SK-N-SH (cell line): ENCODE measurements around the gene TAS2R31. TPM values are rescaled to one million over a fixed set of nuclear protein-coding genes. Genes with fewer than 3 reads are reported as not detected.

Source experiments
- CTCF ChIA-PET: fragments of 300-600, 350-600 bp; formaldehyde crosslinking; extraction: SDS; loops from one replicate; lab custom pipeline; 2021; lab: Yijun Ruan, JAX
- POLR2A ChIA-PET: fragments of 350-600 bp; sonication (Branson Sonifier 250); formaldehyde crosslinking; extraction: SDS; loops from one replicate; lab custom pipeline; 2020; ENCODE audit warnings: antibody characterized with exemption, inconsistent platforms; lab: Yijun Ruan, JAX
- DNase-seq: peaks from one replicate; pipeline ENCODE4 v3.0.0; 2012
- H2AFZ ChIP-seq: fragments of 200-600 bp; sonication (generic); 2 replicates; pipeline ENCODE4 v1.8.1; 2016; ENCODE audit warnings: antibody characterized with exemption, mild to moderate bottlenecking, low read depth
- H3F3A ChIP-seq: fragments of 200-600 bp; sonication (generic); replicated peaks from 2 replicates; pipeline ENCODE3; 2016; ENCODE audit warnings: antibody characterized with exemption, mild to moderate bottlenecking; ENCODE audit not compliant: insufficient read depth
- H3K27ac ChIP-seq, 2 experiments: fragments of 200-500 bp in 1 of 2; fragments of 200-600 bp in 1 of 2; sonication (Bioruptor generic) in 1 of 2; sonication (generic), shearing (Covaris generic) in 1 of 2; 2 replicates each; pipeline versions ENCODE4 v1.5.1 to v1.6.1; 2014 to 2016; ENCODE audit warnings: low read depth in 2 of 2, inconsistent platforms in 1 of 2, low read length in 1 of 2, mild to moderate bottlenecking in 1 of 2, mixed read lengths in 1 of 2
- H3K27me3 ChIP-seq: fragments of 200-600 bp; sonication (generic), shearing (Covaris generic); 2 replicates; pipeline ENCODE4 v1.6.1; 2016; ENCODE audit warnings: mixed run types; ENCODE audit not compliant: insufficient read depth
- H3K36me3 ChIP-seq, 2 experiments: fragments of 200-500 bp in 1 of 2; fragments of 200-600 bp in 1 of 2; sonication (Bioruptor generic) in 1 of 2; sonication (generic) in 1 of 2; replicated peaks in 1 of 2; 2 replicates each; pipeline versions ENCODE3 to v1.5.1; 2014 to 2016; ENCODE audit warnings: low read length in 1 of 2, mild to moderate bottlenecking in 1 of 2; ENCODE audit not compliant: insufficient read depth in 2 of 2, control insufficient read depth in 1 of 2
- H3K4me1 ChIP-seq, 2 experiments: fragments of 200-500 bp in 1 of 2; fragments of 200-600 bp in 1 of 2; sonication (Bioruptor generic) in 1 of 2; sonication (generic), shearing (Covaris generic) in 1 of 2; 2 replicates each; pipeline versions ENCODE4 v1.5.1 to v1.6.1; 2014 to 2016; ENCODE audit warnings: low read depth in 1 of 2, low read length in 1 of 2, mixed run types in 1 of 2; ENCODE audit not compliant: insufficient read depth in 2 of 2, control insufficient read depth in 1 of 2
- H3K4me2 ChIP-seq: fragments of 200-600 bp; sonication (generic), shearing (Covaris generic); 2 replicates; pipeline ENCODE4 v1.6.1; 2017; ENCODE audit warnings: mixed run types
- H3K4me3 ChIP-seq, 2 experiments: fragments of 200-500 bp in 1 of 2; fragments of 200-600 bp in 1 of 2; sonication (Bioruptor generic) in 1 of 2; sonication (generic), shearing (Covaris generic) in 1 of 2; 2 replicates each; pipeline versions ENCODE4 v1.5.1 to v1.8.1; 2014 to 2016; ENCODE audit warnings: low read depth in 2 of 2, inconsistent platforms in 1 of 2, low read length in 1 of 2, mild to moderate bottlenecking in 1 of 2, mixed read lengths in 1 of 2, moderate library complexity in 1 of 2
- H3K79me2 ChIP-seq: fragments of 200-600 bp; sonication (generic); 2 replicates; pipeline ENCODE4 v1.8.1; 2017; ENCODE audit warnings: mild to moderate bottlenecking; ENCODE audit not compliant: insufficient read depth
- H3K9ac ChIP-seq: fragments of 200-600 bp; sonication (generic); 2 replicates; pipeline ENCODE4 v1.6.1; 2017; ENCODE audit warnings: mixed run types
- H3K9me2 ChIP-seq: fragments of 200-600 bp; sonication (generic); 2 replicates; pipeline ENCODE4 v1.6.1; 2017; ENCODE audit warnings: mixed run types
- H3K9me3 ChIP-seq: fragments of 200-600 bp; sonication (generic); 2 replicates; pipeline ENCODE4 v1.6.1; 2017; ENCODE audit warnings: mixed run types, mild to moderate bottlenecking, moderate library complexity
- H4K20me1 ChIP-seq: fragments of 200-600 bp; sonication (generic); 2 replicates; pipeline ENCODE4 v1.6.1; 2017; ENCODE audit warnings: mild to moderate bottlenecking, mixed run types; ENCODE audit not compliant: insufficient read depth
- CTCF ChIP-seq: fragments of 200-600 bp; sonication (generic); IDR thresholded peaks from 2 replicates; pipeline ENCODE4 v1.6.1; 2017; ENCODE audit warnings: antibody characterized with exemption, mild to moderate bottlenecking, moderate library complexity
- EP300 ChIP-seq, 2 experiments: IDR thresholded peaks; 2 replicates each; pipeline versions ENCODE4 v1.4.0 to v1.6.1; 2012; ENCODE audit warnings: borderline replicate concordance in 1 of 2, low read depth in 1 of 2, low read length in 1 of 2
- FOSL2 ChIP-seq: IDR thresholded peaks from 2 replicates; pipeline ENCODE4 v1.4.0; 2012; ENCODE audit warnings: low read depth, mild to moderate bottlenecking, moderate library complexity, borderline replicate concordance
- FOXM1 ChIP-seq: IDR thresholded peaks from 2 replicates; pipeline ENCODE4 v1.4.0; 2012; ENCODE audit warnings: low read depth, mild to moderate bottlenecking
- GABPA ChIP-seq: IDR thresholded peaks from 2 replicates; pipeline ENCODE4 v1.4.0; 2012; ENCODE audit warnings: low read depth, mild to moderate bottlenecking
- GATA2 ChIP-seq: sonication (generic); formaldehyde crosslinking; IDR thresholded peaks from 2 replicates; pipeline ENCODE4 v1.5.0; 2020; ENCODE audit warnings: mild to moderate bottlenecking, missing genetic modification reagents
- IRF3 ChIP-seq: fragments of 150-350 bp; IDR thresholded peaks from 2 replicates; pipeline ENCODE4 v1.6.1; 2016; ENCODE audit warnings: mild to moderate bottlenecking, low read depth, low read length
- JUND ChIP-seq: IDR thresholded peaks from 2 replicates; pipeline ENCODE4 v1.4.0; 2012
- MAX ChIP-seq: IDR thresholded peaks from 2 replicates; pipeline ENCODE4 v1.4.0; 2012; ENCODE audit warnings: low read depth
- MEF2A ChIP-seq: IDR thresholded peaks from 2 replicates; pipeline ENCODE4 v1.4.0; 2012; ENCODE audit warnings: low read depth, borderline replicate concordance
- NFIC ChIP-seq: IDR thresholded peaks from 2 replicates; pipeline ENCODE4 v1.4.0; 2012; ENCODE audit warnings: borderline replicate concordance
- NRF1 ChIP-seq: IDR thresholded peaks from 2 replicates; pipeline ENCODE4 v1.6.1; 2012; ENCODE audit warnings: low read depth, mild to moderate bottlenecking, low read length
- PBX3 ChIP-seq: IDR thresholded peaks from 2 replicates; pipeline ENCODE4; 2012
- POLR2AphosphoS5 ChIP-seq: IDR thresholded peaks from 2 replicates; pipeline ENCODE4 v1.6.1; 2012; ENCODE audit warnings: low read depth, low read length
- RCOR1 ChIP-seq: fragments of 150-350 bp; IDR thresholded peaks from 2 replicates; pipeline ENCODE4 v1.6.1; 2017; ENCODE audit warnings: antibody characterized with exemption, low read length
- RXRA ChIP-seq: IDR thresholded peaks from 2 replicates; pipeline ENCODE4 v1.4.0; 2012; ENCODE audit warnings: low read depth, mild to moderate bottlenecking, borderline replicate concordance
- USF1 ChIP-seq: IDR thresholded peaks from 2 replicates; pipeline ENCODE4 v1.4.0; 2012; ENCODE audit warnings: low read depth, borderline replicate concordance
- USF2 ChIP-seq: fragments of 150-350 bp; IDR thresholded peaks from 2 replicates; pipeline ENCODE4 v1.6.1; 2017; ENCODE audit warnings: antibody characterized with exemption, low read length, low read depth, borderline replicate concordance
- ZBTB33 ChIP-seq: IDR thresholded peaks from 2 replicates; pipeline ENCODE4 v1.4.0; 2012; ENCODE audit warnings: low read depth, borderline replicate concordance
- WGBS: methylation state at CpG from one replicate; pipeline ENCODE4 v1.1.6; 2017; ENCODE audit warnings: low lambda C conversion rate; 5-methylcytosine and 5-hydroxymethylcytosine counted together
- polyA plus RNA-seq, 3 experiments: library from polyadenylated mRNA; depleted of rRNA; stranded (reverse); fragments of >200 nt; gene quantifications; 2 replicates each; pipeline ENCODE4 v1.2.3, GENCODE V29; 2012

Gene TAS2R31
- polyA plus RNA-seq, 1 of the 3 experiments (the other 2 are of a cell fraction), result 0.16 TPM

GRCh38 chr12:11007608-11008007 lies 23.6 kb downstream of the TAS2R31 start:
- Histone ChIP-seq H3K9me3 (no peaks in the 10 kb centered on the region), H3F3A (no peaks in the 10 kb centered on the region), H3K27me3 (no peaks in the 10 kb centered on the region), H3K9ac (no peak overlapping the region), H3K9me2 (no peaks in the 10 kb centered on the region), H3K27ac (no peak overlapping the region), H3K4me3 (no peak overlapping the region), H3K79me2 (peaks cover 8% of the 10 kb centered on the region), H3K36me3 (peaks cover 5% of the 10 kb centered on the region in 2 experiments), H3K4me2 (no peak overlapping the region), H4K20me1 (no peaks in the 10 kb centered on the region), H2AFZ (no peak overlapping the region), H3K4me1 (no peaks in the 10 kb centered on the region)
- ChIA-PET CTCF (no interaction called here), POLR2A (no interaction called here)
- no peak for DNase-seq
- WGBS, result 96% methylated on average over 1 of the region's 1 CpG
- TF ChIP-seq USF1 (no peak), MEF2A (no peak), GATA2 (CRISPR knock-in tag) (no peak), FOSL2 (no peak), PBX3 (no peak), FOXM1 (no peak), RXRA (no peak), USF2 (no peak), POLR2AphosphoS5 (no peak), NRF1 (no peak), CTCF (no peak), RCOR1 (no peak), GABPA (no peak), NFIC (no peak), MAX (no peak), JUND (no peak), IRF3 (no peak), EP300 (IDR thresholded peaks at IDR 0.05; ENCODE audit: borderline replicate concordance in 1 of 2, low read depth in 1 of 2, low read length in 1 of 2) (no peak), ZBTB33 (no peak)
